ENCODE data around the gene ACTRT2.

The ACTRT2 gene

GRCh38 chr1:3021233-3021671, at the start of gene ACTRT2:
TSS of gene ACTRT2 (plus strand) at chr1:3021467. CDS start at chr1:3021687, 220 bp downstream.
- no peak within 1 kb of the TSS for H3K4me3 ChIP-seq (ENCODE audit: low read length)
- DNase-seq (ENCODE audit: low read depth) = no peak
- no peak for TF ChIP-seq CTCF (conservative IDR thresholded peaks at IDR 0.05; ENCODE audit: low read depth, low read length)

- H3K4me3 ChIP-seq (ENCODE audit: low read length) = no peak overlapping the region
- DNase-seq (ENCODE audit: low read depth) = no peak
- TF ChIP-seq CTCF (conservative IDR thresholded peaks at IDR 0.05; ENCODE audit: low read depth, low read length) = no peak
Observed at GRCh38 chr1:2971609-2972008, 49.7 kb upstream of the ACTRT2 start.

GRCh38 chr1:2972011-2972878, 49.0 kb upstream of the ACTRT2 start:
- H3K4me3 ChIP-seq (ENCODE audit: low read length) = no peak overlapping the region
- no peak for TF ChIP-seq CTCF (conservative IDR thresholded peaks at IDR 0.05; ENCODE audit: low read depth, low read length)
- no peak for DNase-seq (ENCODE audit: low read depth)

GRCh38 chr1:2972879-2973575, 48.2 kb upstream of the ACTRT2 start:
- H3K4me3 ChIP-seq (ENCODE audit: low read length) = no peak overlapping the region
- no peak for TF ChIP-seq CTCF (conservative IDR thresholded peaks at IDR 0.05; ENCODE audit: low read depth, low read length)
- no peak for DNase-seq (ENCODE audit: low read depth)

GRCh38 chr1:2973601-2974593, 47.4 kb upstream of the ACTRT2 start:
- DNase-seq (ENCODE audit: low read depth) = no peak
- TF ChIP-seq CTCF (conservative IDR thresholded peaks at IDR 0.05; ENCODE audit: low read depth, low read length) = no peak
- no peak overlapping the region for H3K4me3 ChIP-seq (ENCODE audit: low read length)

GRCh38 chr1:2974701-2975301, 46.5 kb upstream of the ACTRT2 start:
- H3K4me3 ChIP-seq (ENCODE audit: low read length) = no peak overlapping the region
- DNase-seq (ENCODE audit: low read depth) = no peak
- no peak for TF ChIP-seq CTCF (conservative IDR thresholded peaks at IDR 0.05; ENCODE audit: low read depth, low read length)

Data from retinal pigment epithelial cell (primary cell).